ENCODE data around the gene SMOC1.
"Not testable (repeated sequence)": the region's sequence is repeated elsewhere in the genome, so short reads cannot be mapped to it uniquely, and the experiment has no call there.

Gene SMOC1

DNA sequence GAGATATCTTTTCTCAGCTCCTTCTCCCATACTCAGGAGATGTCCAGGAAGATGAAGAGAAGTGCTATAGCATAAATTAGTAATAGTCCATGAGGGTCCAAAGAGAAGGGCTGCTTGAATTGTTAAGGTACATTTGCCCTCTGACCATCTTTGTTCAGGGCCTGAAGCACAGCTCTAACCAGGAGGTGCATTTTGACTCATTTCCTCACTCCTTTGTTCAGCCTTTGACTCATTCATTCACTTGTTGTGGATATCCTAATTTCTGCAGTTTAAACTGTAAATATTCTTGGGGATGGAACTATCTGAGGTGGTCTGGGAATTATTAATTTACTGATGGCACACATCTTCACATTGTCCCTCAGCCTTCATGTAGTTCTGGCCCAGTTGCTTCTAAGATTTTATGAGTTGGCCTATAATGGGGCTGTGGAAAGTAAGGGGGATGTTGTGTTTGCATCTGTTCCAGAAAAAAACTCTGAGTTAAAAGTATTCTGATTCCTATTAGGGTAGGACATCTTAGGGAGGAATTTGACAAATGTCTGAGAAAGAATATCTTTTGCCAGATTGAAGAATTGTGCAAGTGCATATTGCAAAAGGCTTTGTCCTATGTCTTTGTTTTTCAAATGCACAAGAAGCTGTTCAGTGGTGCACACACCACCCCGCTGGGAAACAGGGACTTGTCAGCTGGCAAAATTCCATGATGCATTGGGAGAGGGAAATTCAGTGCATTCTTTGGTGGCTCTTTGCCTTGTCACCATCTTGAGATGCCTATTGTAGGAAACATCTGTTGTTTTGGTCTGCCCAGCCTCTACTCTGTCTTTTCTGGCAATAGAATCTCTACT, 22.1 kb downstream of the SMOC1 start:
- DNase-seq (ENCODE audit: low read depth) = no peak

DNA sequence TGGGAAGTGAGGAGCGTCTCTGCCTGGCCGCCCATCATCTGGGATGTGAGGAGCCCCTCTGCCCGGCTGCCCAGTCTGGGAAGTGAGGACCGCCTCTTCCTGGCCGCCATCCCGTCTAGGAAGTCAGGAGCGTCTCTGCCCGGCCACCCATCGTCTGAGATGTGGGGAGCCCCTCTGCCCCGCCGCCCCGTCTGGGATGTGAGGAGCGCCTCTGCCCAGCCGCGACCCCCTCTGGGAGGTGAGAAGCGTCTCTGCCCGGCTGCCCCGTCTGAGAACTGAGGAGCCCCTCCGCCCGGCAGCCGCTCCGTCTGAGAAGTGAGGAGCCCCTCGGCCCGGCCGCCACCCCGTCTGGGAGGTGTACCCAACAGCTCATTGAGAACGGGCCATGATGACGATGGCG, 23.8 kb downstream of the SMOC1 start:
- not testable (repeated sequence) for DNase-seq (ENCODE audit: low read depth)

- DNase-seq (ENCODE audit: low read depth) = no peak
Measured at GRCh38 chr14:69904246-69904645, 25.0 kb downstream of the SMOC1 start.

DNA sequence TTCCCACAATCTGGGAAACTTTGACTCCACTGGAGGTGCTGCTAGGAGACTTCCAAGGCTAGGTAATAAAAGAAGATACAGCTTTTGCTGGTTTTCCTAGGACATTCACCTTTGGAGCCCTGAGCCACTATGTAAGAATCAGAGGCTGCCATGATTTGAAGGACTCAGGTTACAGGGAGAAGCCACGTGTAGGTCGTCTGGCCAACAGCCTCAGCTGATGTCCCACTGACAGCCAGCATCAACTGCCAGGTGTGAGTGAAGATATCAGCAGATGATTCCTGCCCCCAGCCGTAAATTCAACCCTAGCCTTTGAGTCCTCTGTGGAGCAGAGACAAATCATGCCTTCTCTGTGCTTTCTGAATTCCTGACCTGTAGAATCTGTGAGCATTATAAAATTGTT, 27.0 kb downstream of the SMOC1 start:
- no peak for DNase-seq (ENCODE audit: low read depth)

DNA sequence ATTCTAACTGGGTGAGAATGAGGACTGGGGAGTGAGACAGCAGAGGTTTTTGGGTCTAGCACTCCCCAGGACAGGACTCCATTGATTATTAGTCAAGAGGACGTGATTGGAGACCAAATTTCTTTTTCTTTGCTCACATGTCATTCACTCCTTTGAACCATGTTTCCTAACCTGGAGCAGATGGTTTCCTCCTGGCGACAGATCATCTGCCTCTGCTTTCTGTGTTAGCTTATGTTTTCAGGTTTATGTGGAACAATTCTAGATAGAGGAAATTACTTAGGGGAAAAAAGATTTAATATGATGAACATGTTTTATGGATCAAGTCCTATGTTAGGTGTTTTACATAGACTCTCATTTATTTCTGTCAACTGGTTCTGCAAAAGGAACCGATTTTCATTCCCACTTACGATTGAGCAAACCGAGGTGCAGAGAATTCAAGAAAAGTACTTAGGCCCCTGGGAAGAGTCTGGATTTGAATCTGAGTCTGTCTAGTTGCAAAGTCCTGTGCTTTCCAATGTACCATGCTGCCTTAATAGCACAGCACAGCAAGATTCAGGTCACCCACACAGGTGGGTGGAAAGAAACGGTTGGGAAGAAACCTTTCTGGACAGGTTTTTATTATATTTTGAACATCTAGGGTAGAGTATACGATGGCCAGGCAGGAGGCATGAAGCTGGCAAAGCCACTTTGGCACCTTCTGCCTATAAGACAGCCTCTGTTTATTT, 30.8 kb downstream of the SMOC1 start:
- DNase-seq (ENCODE audit: low read depth) = no peak

DNA sequence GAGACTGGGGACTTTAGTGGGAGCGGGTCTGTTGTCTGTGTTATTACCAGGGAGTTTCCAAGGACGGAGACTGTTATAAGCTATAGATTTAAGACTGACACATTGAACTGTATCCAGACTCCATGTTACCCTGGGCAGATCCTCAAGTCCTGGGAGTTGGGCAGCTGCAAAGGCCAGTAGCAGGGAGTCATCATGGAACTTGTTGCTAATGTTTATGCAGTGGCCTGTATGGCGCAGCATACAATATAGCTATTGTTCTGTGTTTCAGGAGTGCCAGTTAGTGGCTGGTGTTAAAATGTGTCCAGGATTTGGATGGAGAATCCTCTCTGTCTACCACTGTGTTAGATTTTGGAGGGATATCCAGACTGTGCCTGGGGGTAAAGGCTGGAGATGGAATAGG, 31.7 kb downstream of the SMOC1 start:
- DNase-seq (ENCODE audit: low read depth) = no peak

- DNase-seq (ENCODE audit: low read depth) = no peak
Measured at GRCh38 chr14:69913686-69914085, 34.5 kb downstream of the SMOC1 start.

- DNase-seq (ENCODE audit: low read depth) = no peak
Measured at GRCh38 chr14:69916396-69916795, 37.2 kb downstream of the SMOC1 start.

DNA sequence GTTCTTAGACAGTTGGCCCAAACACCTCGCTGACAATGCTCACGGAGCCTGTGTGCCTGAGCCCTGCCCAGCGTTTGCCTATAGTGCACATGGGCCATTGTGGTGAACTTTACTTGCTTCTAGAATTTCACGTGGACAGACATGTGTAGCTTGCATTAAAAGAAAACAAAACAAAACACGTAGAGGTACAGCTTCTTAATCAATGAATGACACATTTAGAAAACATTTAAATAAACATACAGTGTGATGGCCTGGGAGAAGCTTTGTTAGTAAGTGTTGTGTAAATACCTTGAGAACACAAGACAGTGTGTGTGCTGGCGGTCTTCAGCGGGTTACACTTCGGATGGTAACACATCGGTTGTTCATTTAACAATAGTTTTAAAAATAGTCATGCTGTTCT, 38.1 kb downstream of the SMOC1 start:
- DNase-seq (ENCODE audit: low read depth) = no peak

DNA sequence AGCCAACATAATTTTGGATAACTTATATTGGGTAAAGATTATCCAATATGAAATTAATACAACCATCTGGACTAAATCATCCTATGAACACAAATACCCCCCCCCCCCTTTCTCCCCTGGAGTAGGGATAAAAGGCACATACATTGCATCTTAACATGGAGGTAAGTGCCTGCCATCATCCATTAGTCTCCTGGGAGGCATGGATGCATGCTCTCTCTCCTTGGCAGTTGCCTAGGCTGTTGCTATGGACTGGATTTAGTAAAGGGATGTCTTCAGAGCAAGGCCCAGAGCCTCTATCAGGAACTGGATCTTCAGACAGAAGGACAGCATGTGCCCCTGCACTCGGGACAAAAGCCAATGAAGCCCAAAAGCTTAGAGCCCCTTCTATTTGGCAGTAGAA, 40.6 kb downstream of the SMOC1 start:
- DNase-seq (ENCODE audit: low read depth) = no peak

GRCh38 chr14:69921052-69921451, 41.8 kb downstream of the SMOC1 start:
- DNase-seq (ENCODE audit: low read depth) = no peak

- DNase-seq (ENCODE audit: low read depth) = no peak
Measured at GRCh38 chr14:69922198-69922597, 43.0 kb downstream of the SMOC1 start.

DNA sequence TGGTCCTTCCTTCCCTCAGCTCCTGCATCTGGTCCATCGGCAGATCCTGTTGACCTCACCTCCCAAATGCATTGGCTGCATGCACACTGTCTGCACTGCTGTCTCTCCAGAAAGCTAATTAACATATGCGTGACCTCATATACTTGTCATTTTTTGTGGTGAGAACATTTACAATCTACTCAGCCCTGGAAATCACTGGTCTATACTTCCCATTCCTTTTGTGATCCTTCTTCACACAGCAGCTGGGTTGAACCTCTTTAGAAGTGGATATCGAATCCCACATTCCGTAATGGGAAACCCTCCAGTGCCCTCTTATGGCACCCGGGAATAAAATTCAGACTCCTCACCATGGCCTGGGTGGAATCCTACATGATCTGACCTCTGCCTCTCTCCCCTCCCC, 45.0 kb downstream of the SMOC1 start:
- no peak for DNase-seq (ENCODE audit: low read depth)

GRCh38 chr14:69928111-69928523, 48.9 kb downstream of the SMOC1 start:
- DNase-seq (ENCODE audit: low read depth) = no peak

DNA sequence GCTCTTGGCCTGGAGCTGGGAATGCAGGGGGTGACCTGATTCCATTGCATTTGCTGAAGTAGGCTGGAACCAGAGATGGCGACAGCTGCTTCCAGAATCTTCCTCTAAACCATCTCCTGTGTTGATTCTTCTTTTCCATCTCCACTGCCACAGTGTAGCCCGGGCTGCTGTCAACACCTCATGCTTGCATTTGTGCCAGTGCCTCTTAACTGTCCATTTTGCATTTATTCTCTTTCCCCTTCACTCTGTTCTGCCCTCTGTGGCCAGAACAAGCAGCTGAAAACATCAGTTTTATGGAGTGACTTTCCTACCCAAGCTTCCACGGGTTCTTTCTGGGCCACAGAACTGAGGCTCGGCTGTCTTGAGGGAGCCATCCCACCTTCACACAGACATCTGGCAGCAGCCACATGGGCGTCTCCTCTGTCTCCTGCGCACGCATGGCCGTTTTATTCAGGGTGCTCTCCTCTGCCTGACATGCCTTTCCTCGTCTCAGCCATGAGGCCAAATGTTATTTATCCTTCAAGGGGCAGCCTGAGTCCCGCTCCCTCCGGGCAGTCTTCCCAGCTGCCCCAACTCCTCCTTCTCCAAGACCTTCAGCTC, 51.7 kb downstream of the SMOC1 start:
- DNase-seq (ENCODE audit: low read depth) = no peak

DNA sequence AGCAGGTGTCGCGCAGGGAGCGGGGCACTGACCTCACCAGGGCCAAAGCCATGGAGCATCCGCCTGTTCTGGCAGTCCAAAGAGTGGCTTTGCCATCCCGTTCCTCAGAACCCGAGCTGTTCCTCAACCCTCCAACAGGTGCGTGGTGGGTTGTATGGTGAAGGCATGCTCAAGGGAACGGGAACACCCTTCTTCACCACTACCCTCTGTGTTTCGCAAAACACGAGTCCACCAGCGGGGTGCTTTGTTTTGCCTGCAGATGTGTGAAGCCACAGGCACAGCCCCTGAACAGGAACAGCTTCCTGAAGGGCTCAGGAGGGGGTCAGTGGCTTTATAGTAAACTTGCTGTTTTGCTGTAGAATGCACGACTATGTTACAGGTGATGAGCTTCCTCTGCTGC, 52.7 kb downstream of the SMOC1 start:
- DNase-seq (ENCODE audit: low read depth) = no peak

- no peak for DNase-seq (ENCODE audit: low read depth)
Measured at GRCh38 chr14:69932391-69932790, 53.2 kb downstream of the SMOC1 start.

- no peak for DNase-seq (ENCODE audit: low read depth)
Measured at GRCh38 chr14:69933623-69934275, 54.5 kb downstream of the SMOC1 start.

DNA sequence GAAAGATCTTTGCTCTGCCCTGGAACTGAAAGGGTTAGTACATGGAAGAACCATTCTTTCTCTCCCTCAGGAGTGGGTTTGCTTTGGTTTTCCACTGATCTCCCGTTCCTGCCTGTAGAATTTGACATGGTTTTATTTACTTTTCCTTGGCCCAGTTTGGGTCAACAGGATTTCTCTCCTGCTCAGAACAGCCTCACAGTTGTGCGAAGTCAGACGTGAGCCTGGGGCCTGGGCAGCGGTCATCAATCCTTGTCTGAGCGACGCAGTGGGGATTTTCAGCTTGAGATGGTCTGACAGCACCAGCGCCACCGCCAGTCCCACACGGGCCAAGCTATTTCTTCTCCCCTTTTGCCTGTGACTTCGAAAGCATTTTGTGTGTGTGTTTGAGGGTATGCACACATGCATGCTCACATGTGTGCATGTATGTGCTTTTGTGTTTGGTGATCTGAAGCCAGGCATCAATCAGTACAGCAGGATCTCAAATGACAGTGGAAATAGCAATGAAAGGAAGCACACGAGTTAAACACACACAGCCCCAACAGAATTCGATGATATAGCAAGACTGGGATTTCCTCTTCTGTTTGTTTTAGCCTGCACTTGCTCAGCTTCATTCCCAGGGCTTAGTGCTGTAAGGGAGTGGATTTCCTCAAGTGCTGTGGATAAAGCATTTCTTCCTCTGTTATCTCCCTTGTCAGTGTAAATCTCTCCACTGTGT, 58.3 kb downstream of the SMOC1 start:
- DNase-seq (ENCODE audit: low read depth) = no peak

DNA sequence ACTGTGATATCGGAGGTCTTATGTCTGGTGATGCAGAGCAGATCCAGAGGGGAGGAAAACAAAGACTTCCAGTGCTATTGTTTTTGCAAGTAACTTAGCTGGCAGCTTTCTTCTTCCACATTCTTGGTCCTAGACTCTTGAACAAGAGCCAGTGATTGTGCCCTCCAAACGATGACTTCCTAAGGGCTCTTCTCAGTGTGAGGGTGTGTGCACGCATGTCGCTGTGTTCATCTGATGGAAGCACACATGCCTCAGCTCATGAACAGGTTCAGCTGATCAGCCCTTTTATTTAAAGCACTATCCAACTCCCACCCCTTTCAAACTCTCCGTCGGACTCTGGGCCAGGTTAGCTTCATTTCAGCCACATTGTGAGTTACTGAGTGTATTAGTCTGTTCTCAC, 59.5 kb downstream of the SMOC1 start:
- DNase-seq (ENCODE audit: low read depth) = no peak

DNA sequence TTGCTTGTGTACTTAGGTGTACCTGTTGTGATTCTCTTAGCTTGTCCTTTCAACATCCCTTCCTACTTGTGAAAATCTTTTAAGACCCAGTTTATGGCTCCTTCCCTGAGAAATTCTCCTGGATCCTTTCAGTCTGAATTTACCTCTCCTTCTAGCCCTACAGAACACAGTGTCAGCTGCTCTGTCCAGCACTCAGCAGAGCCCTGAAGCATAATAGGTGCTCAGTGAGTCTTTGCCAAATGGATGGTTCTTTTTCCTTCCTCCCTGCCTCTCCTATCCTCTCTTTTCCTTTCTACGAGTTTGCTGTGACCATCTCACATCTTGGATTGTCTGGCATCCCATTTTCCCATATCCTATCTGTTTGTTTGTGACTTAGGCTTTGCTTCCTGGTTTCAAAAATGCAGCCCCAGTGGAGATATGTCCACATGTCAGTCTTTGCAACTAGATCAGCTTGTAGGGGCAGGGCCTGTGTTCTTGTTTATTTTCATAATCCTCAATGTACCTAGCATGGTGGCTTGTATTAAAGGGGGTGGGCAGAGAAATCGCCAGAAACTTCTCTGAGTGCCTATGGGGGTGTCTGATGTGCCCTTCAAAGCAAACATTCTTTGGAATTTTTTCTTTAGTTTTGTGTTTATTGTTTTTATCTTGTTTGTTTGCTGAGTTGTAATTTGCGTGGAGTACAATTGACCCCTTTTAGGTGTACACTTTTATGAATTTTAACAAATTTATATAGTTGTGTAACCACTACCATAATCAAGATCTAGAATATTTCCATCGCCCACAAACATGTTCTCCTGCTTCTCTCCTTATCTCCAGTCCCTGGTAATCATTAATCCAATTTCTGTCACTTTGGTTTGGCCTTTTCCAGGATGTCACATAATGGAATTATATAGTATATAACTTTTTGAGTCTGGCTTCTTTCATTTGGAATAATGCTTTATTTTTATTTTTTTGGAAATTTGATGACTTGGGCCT, 62.8 kb downstream of the SMOC1 start:
- DNase-seq (ENCODE audit: low read depth) = no peak
